A673 (cell line): ENCODE data around the gene KYNU.

Experiments used
- CTCF ChIP-seq: fragments of 300-800, 200-600 bp; sonication (generic); conservative IDR thresholded peaks from 2 replicates; pipeline ENCODE4 v1.5.1; 2017; ENCODE audit warnings: low read depth, mild to moderate bottlenecking, antibody characterized with exemption, low read length, moderate library complexity, mixed read lengths
- EZH2 ChIP-seq: fragments of 200-600 bp; sonication (generic); IDR thresholded peaks from 2 replicates; pipeline ENCODE4 v1.6.1; 2017; ENCODE audit warnings: borderline replicate concordance, low read depth, mild to moderate bottlenecking, mixed read lengths, antibody characterized with exemption, low read length; ENCODE audit not compliant: poor library complexity, severe bottlenecking

DNA sequence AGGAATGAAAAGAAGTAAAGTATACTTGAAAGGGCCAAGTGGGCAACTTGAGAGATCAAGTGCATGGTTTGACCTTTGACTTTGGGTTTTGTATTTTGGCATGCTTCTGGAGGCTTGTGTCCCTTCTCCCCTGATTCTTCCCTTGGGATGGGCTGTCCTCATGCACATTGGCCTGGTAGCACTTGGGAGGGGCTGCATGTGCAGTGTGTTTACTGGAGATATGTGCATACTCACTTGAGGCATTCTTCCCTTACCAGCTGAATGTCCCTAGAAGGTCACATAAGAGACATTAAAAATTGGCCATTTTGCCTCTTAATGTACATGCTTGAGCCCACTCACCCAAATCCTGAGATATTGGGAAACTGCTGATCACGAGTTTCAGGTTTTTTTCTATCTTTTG is 65.2 kb downstream of the KYNU start:
- TF ChIP-seq EZH2: no peak
- TF ChIP-seq CTCF: no peak
